CD14-positive monocyte (primary cell): ENCODE results near the gene WDTC1. TPM values are rescaled to one million over a fixed set of nuclear protein-coding genes. Genes with fewer than 3 reads are reported as not detected.
"Not testable (repeated sequence)": the region's sequence is repeated elsewhere in the genome, so short reads cannot be mapped to it uniquely, and the experiment has no call there.

ENCODE experiments used
- DNase-seq, 3 donors: peaks; one replicate each; pipeline ENCODE4 v3.0.0-alpha.2; 2011 to 2022
- H2AFZ ChIP-seq: 2 replicates; pipeline ENCODE4 v1.6.0; 2012; ENCODE audit warnings: mild to moderate bottlenecking, low read depth, low read length, inconsistent platforms; ENCODE audit not compliant: insufficient read depth, poor library complexity, severe bottlenecking
- H3K27ac ChIP-seq, 2 donors: 1 replicate in 1 of 2; 2 replicates in 1 of 2; pipeline ENCODE4 v1.5.1; 2012 to 2013; ENCODE audit warnings: low read length in 2 of 2, control low read depth in 1 of 2, inconsistent platforms in 1 of 2, low read depth in 1 of 2, mild to moderate bottlenecking in 1 of 2
- H3K27me3 ChIP-seq, 2 donors: one replicate each; pipeline versions ENCODE4 v1.6.0 to v1.6.1; 2011 to 2013; ENCODE audit warnings: low read length in 2 of 2; ENCODE audit not compliant: control insufficient read depth in 2 of 2, insufficient read depth in 2 of 2
- H3K36me3 ChIP-seq, 2 donors: replicated peaks in 1 of 2; 1 replicate in 1 of 2; 2 replicates in 1 of 2; pipeline versions ENCODE4 v1.5.1 to v1.6.1; 2012 to 2013; ENCODE audit warnings: low read length in 2 of 2, control low read depth in 1 of 2, inconsistent platforms in 1 of 2, mild to moderate bottlenecking in 1 of 2; ENCODE audit not compliant: insufficient read depth in 2 of 2, control insufficient read depth in 1 of 2
- H3K4me1 ChIP-seq, 2 donors: 1 replicate in 1 of 2; 2 replicates in 1 of 2; pipeline versions ENCODE4 v1.5.1 to v1.6.1; 2012 to 2013; ENCODE audit warnings: low read length in 2 of 2, control low read depth in 1 of 2, inconsistent platforms in 1 of 2, mild to moderate bottlenecking in 1 of 2, moderate library complexity in 1 of 2; ENCODE audit not compliant: insufficient read depth in 2 of 2, control insufficient read depth in 1 of 2
- H3K4me2 ChIP-seq: replicated peaks from 2 replicates; pipeline ENCODE3; 2012; ENCODE audit warnings: low read length, moderate library complexity, mild to moderate bottlenecking; ENCODE audit not compliant: poor library complexity, severe bottlenecking; ENCODE audit errors: extremely low read depth
- H3K4me3 ChIP-seq, 3 experiments: fragments of 200-600 bp in 1 of 3; sonication (generic) in 1 of 3; replicated peaks in 1 of 3; 1 replicate in 2 of 3; 2 replicates in 1 of 3; pipeline ENCODE4 v1.5.1; 2011 to 2013; ENCODE audit warnings: low read length in 3 of 3, mild to moderate bottlenecking in 3 of 3, control low read depth in 2 of 3, low read depth in 2 of 3, inconsistent platforms in 1 of 3, moderate library complexity in 1 of 3
- H3K79me2 ChIP-seq: 2 replicates; pipeline ENCODE4 v1.6.0; 2012; ENCODE audit warnings: mild to moderate bottlenecking, control low read depth, inconsistent platforms, low read length, moderate library complexity; ENCODE audit not compliant: insufficient read depth
- H3K9ac ChIP-seq: 2 replicates; pipeline ENCODE4 v1.6.0; 2017; ENCODE audit warnings: low read length, mild to moderate bottlenecking; ENCODE audit not compliant: insufficient read depth, poor library complexity, severe bottlenecking
- H3K9me3 ChIP-seq, 2 donors: replicated peaks in 1 of 2; 1 replicate in 1 of 2; 2 replicates in 1 of 2; pipeline versions ENCODE4 v1.5.1 to v1.6.1; 2012 to 2013; ENCODE audit warnings: low read length in 2 of 2, control low read depth in 1 of 2; ENCODE audit not compliant: control insufficient read depth in 1 of 2, insufficient read depth in 1 of 2
- H4K20me1 ChIP-seq: 2 replicates; pipeline ENCODE4 v1.6.0; 2012; ENCODE audit warnings: mild to moderate bottlenecking, low read length, control low read depth, moderate library complexity; ENCODE audit not compliant: insufficient read depth
- H3K27ac Mint-ChIP-seq, 7 donors: one replicate each; pipeline ENCODE4 v1.8.0; 2020; ENCODE audit warnings: mild to moderate bottlenecking in 7 of 7, mixed read lengths in 7 of 7, moderate library complexity in 6 of 7, inconsistent platforms in 2 of 7
- H3K27me3 Mint-ChIP-seq, 3 donors: one replicate each; pipeline ENCODE4 v1.8.0; 2021 to 2022; ENCODE audit warnings: low read depth in 3 of 3, mild to moderate bottlenecking in 3 of 3, mixed read lengths in 3 of 3, moderate library complexity in 3 of 3, inconsistent platforms in 1 of 3
- H3K36me3 Mint-ChIP-seq, 2 donors: one replicate each; pipeline ENCODE4 v1.8.0; 2020; ENCODE audit warnings: mixed read lengths in 2 of 2, inconsistent platforms in 1 of 2, mild to moderate bottlenecking in 1 of 2
- H3K4me1 Mint-ChIP-seq: one replicate; pipeline ENCODE4 v1.8.0; 2020; ENCODE audit warnings: mild to moderate bottlenecking, mixed read lengths
- H3K4me3 Mint-ChIP-seq, 2 donors: one replicate each; pipeline ENCODE4 v1.8.0; 2020; ENCODE audit warnings: mild to moderate bottlenecking in 2 of 2, mixed read lengths in 2 of 2, moderate library complexity in 1 of 2
- H3K9me3 Mint-ChIP-seq, 7 donors: one replicate each; pipeline ENCODE4 v1.8.0; 2020 to 2022; ENCODE audit warnings: mixed read lengths in 7 of 7, mild to moderate bottlenecking in 6 of 7, moderate library complexity in 6 of 7, inconsistent platforms in 2 of 7
- CTCF ChIP-seq: fragments of 200-600 bp; IDR thresholded peaks from one replicate; pipeline ENCODE4 v1.8.0; 2022; ENCODE audit warnings: antibody characterized with exemption, mild to moderate bottlenecking
- WGBS: methylation state at CpG from one replicate; pipeline ENCODE4 v1.1.5; 2013; ENCODE audit warnings: missing lambda C conversion rate; ENCODE audit not compliant: insufficient coverage; 5-methylcytosine and 5-hydroxymethylcytosine counted together
- intact Hi-C, 2 donors: fragments of 100-400 bp; cut with micrococcal nuclease; formaldehyde crosslinking; loops; one replicate each; pipeline versions ENCODE4 v1.15.0 to v1.15.1; 2023
- polyA minus RNA-seq: library from RNA; depleted of rRNA, polyadenylated mRNA; stranded (reverse); fragments of >200 nt; gene quantifications from 2 replicates; pipeline ENCODE4 v1.2.3, GENCODE V29; 2012
- polyA plus RNA-seq, 3 donors: library from polyadenylated mRNA; depleted of rRNA in 1 of 3; unstranded in 2 of 3; stranded (reverse) in 1 of 3; fragments of 300-500 nt in 2 of 3; fragments of >200 nt in 1 of 3; fragmentation: Illumina TruSeq in 2 of 3; gene quantifications; 1 replicate in 2 of 3; 2 replicates in 1 of 3; pipeline ENCODE4 v1.2.3, GENCODE V29; 2012 to 2021
- total RNA-seq, 12 experiments: library from RNA in 1 of 12; stranded (reverse) in 1 of 12; fragments of 120-200 nt in 1 of 12; gene quantifications; one replicate each; pipeline ENCODE4 v1.2.4 and lab custom pipeline; 2013 to 2026; ENCODE audit warnings: mixed read lengths in 6 of 12, inconsistent platforms in 1 of 12

Gene WDTC1
- 17.6 TPM for total RNA-seq (2013)
- polyA plus RNA-seq = 10 to 100 TPM in 1 of 3 donors, 1 to 10 TPM in 2; 2.1 to 26.6 (median 4.3) TPM
- polyA minus RNA-seq = 24.2 and 30.1 TPM in 2 replicates
- total RNA-seq (lab: John Stamatoyannopoulos, UW) = 5.6 to 50.8 (median 33.0) reads per million in 11 experiments

GRCh38 chr1:27234049-27234882 is at the start of gene WDTC1:
Gene WDTC1, plus strand, starts transcription at chr1:27234632. Its CDS starts 26,423 bp downstream, at chr1:27261055.
- Mint-ChIP-seq H3K9me3 (no peaks in the 10 kb centered on the region), H3K36me3 (peaks cover 5% of the 10 kb centered on the region in 2 donors), H3K4me1 (peaks cover 31% of the 10 kb centered on the region), H3K27me3 (peaks cover 0 to 3% (median 0%) of the 10 kb centered on the region in 3 donors), H3K27ac (peak within 1 kb of the TSS; percentile 82 to 98 (median 92)), H3K4me3 (peak within 1 kb of the TSS; percentile 99)
- peak within 1 kb of the TSS; percentile 93 for H2AFZ ChIP-seq
- H3K36me3 ChIP-seq = no peaks in the 10 kb centered on the region
- H3K4me2 ChIP-seq = peak within 1 kb of the TSS; percentile 90
- H4K20me1 ChIP-seq = peaks cover 32% of the 10 kb centered on the region
- no peak for TF ChIP-seq CTCF
- H3K4me3 ChIP-seq = peak within 1 kb of the TSS; percentile 50 to 94 (median 81)
- H3K9ac ChIP-seq = peak within 1 kb of the TSS; percentile 83
- H3K9me3 ChIP-seq = no peaks in the 10 kb centered on the region
- peak within 1 kb of the TSS in 1 of 2 donors; percentile 68 for H3K27ac ChIP-seq
- DNase-seq = peak; percentile 95 to 97 (median 96)
- H3K79me2 ChIP-seq = peaks cover 44% of the 10 kb centered on the region
- under 1% methylated on average over 65 of the region's 71 CpGs for WGBS
- H3K4me1 ChIP-seq = peaks cover 18 to 29% of the 10 kb centered on the region in 2 donors
- no peaks in the 10 kb centered on the region for H3K27me3 ChIP-seq
- intact Hi-C loops = no loop called here

GRCh38 chr1:27184665-27185064 is 49.8 kb upstream of the WDTC1 start:
- H3K27me3 ChIP-seq, H3K36me3 ChIP-seq, DNase-seq, H3K36me3 Mint-ChIP-seq, intact Hi-C loops, H3K9ac ChIP-seq, H3K79me2 ChIP-seq, H3K27me3 Mint-ChIP-seq, H3K4me3 Mint-ChIP-seq, H2AFZ ChIP-seq, H3K27ac Mint-ChIP-seq, H3K4me3 ChIP-seq, H3K4me1 Mint-ChIP-seq, H3K4me2 ChIP-seq, H3K4me1 ChIP-seq, H4K20me1 ChIP-seq, H3K27ac ChIP-seq: not testable (repeated sequence)
- peaks cover 12 to 33% of the 10 kb centered on the region in 2 donors for H3K9me3 ChIP-seq
- H3K9me3 Mint-ChIP-seq = peaks cover 12 to 44% (median 32%) of the 10 kb centered on the region in 7 donors
- WGBS = 100% methylated on average over 2 of the region's 3 CpGs
